Measurements from ENCODE around the gene CCND3.

DNA sequence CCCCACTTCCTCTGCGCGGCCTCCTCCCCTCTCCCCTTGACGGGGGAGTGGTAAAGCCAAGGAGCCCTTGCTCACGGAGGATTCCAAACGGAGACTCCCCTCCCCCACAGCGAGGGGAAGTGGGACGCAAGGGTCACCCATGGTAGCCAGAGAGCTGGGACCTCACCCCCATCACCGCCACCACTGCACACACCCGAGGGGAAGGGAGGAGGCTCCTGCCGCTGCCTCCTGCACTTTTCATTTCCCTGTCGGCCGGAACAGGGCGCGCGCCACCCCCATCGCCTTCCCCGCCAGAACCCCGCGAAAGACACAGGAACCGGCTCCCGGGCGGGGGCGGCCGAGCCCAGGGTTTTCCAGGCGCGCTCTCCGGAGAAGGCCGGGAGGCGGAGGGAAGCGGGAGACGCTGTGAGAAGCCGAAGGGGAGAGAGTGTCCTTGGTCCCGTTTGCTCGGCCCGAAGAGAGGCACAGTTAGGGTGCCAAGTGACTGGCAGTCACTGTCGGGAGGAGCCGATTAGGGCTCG lies 789 bp downstream of the CCND3 start:
- TF ChIP-seq RAD21 (IDR thresholded peaks at IDR 0.05; ENCODE audit: low read depth) (no peak), POLR2A (IDR thresholded peaks at IDR 0.05; ENCODE audit: borderline replicate concordance, extremely low read depth, insufficient read depth, insufficient read length) (no peak), POLR2AphosphoS5 (IDR thresholded peaks at IDR 0.05; ENCODE audit: low read depth, low read length) (no peak), EZH2phosphoT487 (IDR thresholded peaks at IDR 0.05; ENCODE audit: borderline replicate concordance) (no peak), EZH2 (IDR thresholded peaks at IDR 0.05) (no peak), SIN3A (IDR thresholded peaks at IDR 0.05; ENCODE audit: low read depth) (no peak)
- TF ChIP-seq, protein P1, sequence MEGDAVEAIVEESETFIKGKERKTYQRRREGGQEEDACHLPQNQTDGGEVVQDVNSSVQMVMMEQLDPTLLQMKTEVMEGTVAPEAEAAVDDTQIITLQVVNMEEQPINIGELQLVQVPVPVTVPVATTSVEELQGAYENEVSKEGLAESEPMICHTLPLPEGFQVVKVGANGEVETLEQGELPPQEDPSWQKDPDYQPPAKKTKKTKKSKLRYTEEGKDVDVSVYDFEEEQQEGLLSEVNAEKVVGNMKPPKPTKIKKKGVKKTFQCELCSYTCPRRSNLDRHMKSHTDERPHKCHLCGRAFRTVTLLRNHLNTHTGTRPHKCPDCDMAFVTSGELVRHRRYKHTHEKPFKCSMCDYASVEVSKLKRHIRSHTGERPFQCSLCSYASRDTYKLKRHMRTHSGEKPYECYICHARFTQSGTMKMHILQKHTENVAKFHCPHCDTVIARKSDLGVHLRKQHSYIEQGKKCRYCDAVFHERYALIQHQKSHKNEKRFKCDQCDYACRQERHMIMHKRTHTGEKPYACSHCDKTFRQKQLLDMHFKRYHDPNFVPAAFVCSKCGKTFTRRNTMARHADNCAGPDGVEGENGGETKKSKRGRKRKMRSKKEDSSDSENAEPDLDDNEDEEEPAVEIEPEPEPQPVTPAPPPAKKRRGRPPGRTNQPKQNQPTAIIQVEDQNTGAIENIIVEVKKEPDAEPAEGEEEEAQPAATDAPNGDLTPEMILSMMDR (IDR thresholded peaks at IDR 0.05 in 2 of 3, conservative IDR thresholded peaks at IDR 0.05 in 1 of 3; ENCODE audit: borderline replicate concordance in 1 of 3, insufficient read depth in 1 of 3, low read depth in 2 of 3, low read length in 2 of 3), result no peak
- TF ChIP-seq, protein P2, sequence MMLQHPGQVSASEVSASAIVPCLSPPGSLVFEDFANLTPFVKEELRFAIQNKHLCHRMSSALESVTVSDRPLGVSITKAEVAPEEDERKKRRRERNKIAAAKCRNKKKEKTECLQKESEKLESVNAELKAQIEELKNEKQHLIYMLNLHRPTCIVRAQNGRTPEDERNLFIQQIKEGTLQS (IDR thresholded peaks at IDR 0.05), result no peak
- TF ChIP-seq, protein P3, sequence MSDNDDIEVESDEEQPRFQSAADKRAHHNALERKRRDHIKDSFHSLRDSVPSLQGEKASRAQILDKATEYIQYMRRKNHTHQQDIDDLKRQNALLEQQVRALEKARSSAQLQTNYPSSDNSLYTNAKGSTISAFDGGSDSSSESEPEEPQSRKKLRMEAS (IDR thresholded peaks at IDR 0.05), result no peak

Data from HCT116 (cell line).